ENCODE measurements around the gene MAP1S.

MAP1S gene

DNA sequence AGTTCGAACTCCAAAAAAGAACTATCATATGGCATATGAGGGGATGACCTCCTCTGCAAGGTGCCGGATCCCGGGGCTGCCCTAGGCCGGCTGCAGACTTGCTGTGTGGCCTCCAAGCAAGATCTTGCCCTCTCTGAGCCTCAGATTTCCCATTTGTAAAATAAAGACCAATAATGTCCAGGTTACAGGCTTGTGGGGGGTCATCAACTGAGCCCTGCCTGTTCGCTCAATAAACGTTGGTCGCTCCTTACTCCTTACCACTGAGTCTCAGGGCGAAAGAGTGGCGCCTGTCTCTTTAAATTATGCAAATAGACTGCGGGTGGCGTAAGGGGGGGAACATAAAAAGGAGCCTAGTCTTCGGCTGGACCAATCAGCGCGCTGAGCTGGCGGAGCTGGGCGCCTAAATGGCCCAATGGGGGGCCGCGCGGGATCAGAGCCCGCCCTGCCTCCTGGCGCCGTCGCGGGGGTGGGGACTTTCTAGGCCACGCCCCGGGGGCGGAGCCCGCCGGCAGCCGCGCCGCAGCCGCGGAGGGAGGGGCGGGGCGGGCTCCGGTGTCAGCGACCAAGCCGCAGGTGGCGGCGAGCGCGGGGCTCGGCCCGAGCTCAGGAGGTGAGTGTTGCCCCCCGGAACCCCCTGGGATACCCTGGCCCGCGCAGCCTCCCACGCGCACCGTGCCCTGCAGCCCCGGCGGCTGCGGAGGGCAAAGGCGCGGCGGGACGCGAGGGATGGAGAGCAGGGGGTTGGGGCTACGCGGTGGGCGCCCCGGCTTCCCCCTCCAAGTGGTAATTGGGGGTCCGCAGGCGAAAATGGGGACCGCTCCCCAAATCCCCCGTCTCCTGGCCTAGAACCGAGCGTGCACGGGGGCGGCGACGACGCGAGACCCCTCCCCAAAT lies 28.2 kb downstream of the MAP1S start:
- Histone ChIP-seq H3K9ac (ENCODE audit: low read depth, low read length) (no peak overlapping the region), H3K27me3 (ENCODE audit: control insufficient read depth, insufficient read depth, low read length) (peaks cover 5% of the 10 kb centered on the region), H3K9me3 (replicated peaks; ENCODE audit: low read length) (no peaks in the 10 kb centered on the region), H3K4me3 (ENCODE audit: low read length) (peak overlapping the region; percentile 61), H3K4me2 (ENCODE audit: low read length) (peak overlapping the region; percentile 80), H3K4me1 (ENCODE audit: control insufficient read depth, insufficient read depth, low read length) (peaks cover 4% of the 10 kb centered on the region), H3K36me3 (ENCODE audit: insufficient read depth, low read length) (no peaks in the 10 kb centered on the region)

DNA sequence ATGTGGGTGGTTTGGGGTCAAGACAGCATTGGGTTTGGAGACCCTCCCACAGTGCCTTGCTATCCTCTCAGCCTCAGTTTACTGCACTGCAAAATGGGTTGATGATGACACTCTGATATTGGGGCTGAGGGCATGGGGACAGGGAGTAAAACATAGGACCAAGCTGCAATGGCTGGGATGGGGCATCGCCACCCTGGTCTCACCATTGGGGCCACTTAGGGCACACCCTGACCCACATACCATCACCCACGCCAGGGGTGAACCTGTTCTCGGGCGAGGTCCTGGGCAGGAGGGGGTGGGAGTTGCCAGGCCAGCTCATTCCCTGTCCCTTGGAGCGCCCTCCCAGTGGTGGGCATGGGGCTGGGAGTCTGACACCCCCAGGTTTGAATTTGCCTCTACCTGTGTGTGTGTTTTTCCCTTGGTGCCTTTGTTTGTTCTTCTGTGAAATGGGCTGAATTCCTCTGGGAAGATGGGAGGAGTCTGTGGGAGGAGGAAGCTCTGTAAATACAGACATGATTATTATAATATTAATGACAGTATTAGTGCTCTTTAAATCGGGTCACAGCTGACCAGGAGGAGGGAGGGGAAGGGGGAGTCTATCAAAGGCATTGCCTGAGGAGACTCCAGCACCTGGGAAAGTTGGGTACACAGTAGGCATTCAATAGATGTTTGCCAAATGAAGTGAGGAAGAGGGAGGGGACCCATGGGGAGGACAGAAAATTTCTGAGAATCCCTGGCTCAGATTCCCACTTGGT lies 29.8 kb downstream of the MAP1S start:
- H3K4me1 ChIP-seq (ENCODE audit: control insufficient read depth, insufficient read depth, low read length): peaks cover 4% of the 10 kb centered on the region
- H3K9me3 ChIP-seq (replicated peaks; ENCODE audit: low read length): no peaks in the 10 kb centered on the region
- H3K4me2 ChIP-seq (ENCODE audit: low read length): no peak overlapping the region
- H3K9ac ChIP-seq (ENCODE audit: low read depth, low read length): no peak overlapping the region
- no peak overlapping the region for H3K4me3 ChIP-seq (ENCODE audit: low read length)
- peaks cover 11% of the 10 kb centered on the region for H3K27me3 ChIP-seq (ENCODE audit: control insufficient read depth, insufficient read depth, low read length)
- no peaks in the 10 kb centered on the region for H3K36me3 ChIP-seq (ENCODE audit: insufficient read depth, low read length)

- no peak overlapping the region for H3K4me2 ChIP-seq (ENCODE audit: low read length)
- no peaks in the 10 kb centered on the region for H3K9me3 ChIP-seq (replicated peaks; ENCODE audit: low read length)
- H3K27me3 ChIP-seq (ENCODE audit: control insufficient read depth, insufficient read depth, low read length): peaks cover 18% of the 10 kb centered on the region
- no peak overlapping the region for H3K4me3 ChIP-seq (ENCODE audit: low read length)
- no peaks in the 10 kb centered on the region for H3K36me3 ChIP-seq (ENCODE audit: insufficient read depth, low read length)
- no peak overlapping the region for H3K9ac ChIP-seq (ENCODE audit: low read depth, low read length)
- H3K4me1 ChIP-seq (ENCODE audit: control insufficient read depth, insufficient read depth, low read length): peaks cover 4% of the 10 kb centered on the region
Measured at GRCh38 chr19:17749912-17750317, 30.6 kb downstream of the MAP1S start.

- H3K27me3 ChIP-seq (ENCODE audit: control insufficient read depth, insufficient read depth, low read length): peaks cover 26% of the 10 kb centered on the region
- peaks cover 4% of the 10 kb centered on the region for H3K4me1 ChIP-seq (ENCODE audit: control insufficient read depth, insufficient read depth, low read length)
- H3K4me2 ChIP-seq (ENCODE audit: low read length): no peak within 1 kb of the TSS
- H3K4me3 ChIP-seq (ENCODE audit: low read length): no peak within 1 kb of the TSS
- H3K9me3 ChIP-seq (replicated peaks; ENCODE audit: low read length): no peaks in the 10 kb centered on the region
- no peak within 1 kb of the TSS for H3K9ac ChIP-seq (ENCODE audit: low read depth, low read length)
- H3K36me3 ChIP-seq (ENCODE audit: insufficient read depth, low read length): no peaks in the 10 kb centered on the region
Measured at GRCh38 chr19:17751103-17751911, 32.0 kb downstream of the MAP1S start, which contains the start of gene FCHO1. Gene FCHO1, plus strand, starts transcription at chr19:17751477. Its CDS starts 3,688 bp downstream, at chr19:17755165.

DNA sequence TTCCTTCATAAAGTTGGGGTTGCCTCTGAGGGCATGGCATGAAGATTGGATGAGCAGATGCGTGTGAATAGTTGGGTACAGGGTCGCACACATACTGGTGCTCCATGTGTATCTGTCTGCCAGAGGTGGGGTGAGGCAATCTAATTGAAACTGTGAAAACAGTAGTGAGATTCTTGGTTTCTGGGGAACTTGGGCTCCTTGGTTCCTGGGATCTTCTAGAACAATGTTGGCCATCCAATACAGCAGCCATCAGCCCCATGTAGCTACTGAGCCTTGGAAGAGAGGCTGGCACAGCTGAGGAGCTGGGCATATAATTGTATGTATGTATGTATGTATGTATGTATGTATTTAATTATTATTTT lies 32.6 kb downstream of the MAP1S start:
- Histone ChIP-seq H3K4me1 (ENCODE audit: control insufficient read depth, insufficient read depth, low read length) (peaks cover 4% of the 10 kb centered on the region), H3K4me2 (ENCODE audit: low read length) (no peak overlapping the region), H3K27me3 (ENCODE audit: control insufficient read depth, insufficient read depth, low read length) (peaks cover 30% of the 10 kb centered on the region), H3K9ac (ENCODE audit: low read depth, low read length) (no peak overlapping the region), H3K4me3 (ENCODE audit: low read length) (no peak overlapping the region), H3K9me3 (replicated peaks; ENCODE audit: low read length) (no peaks in the 10 kb centered on the region), H3K36me3 (ENCODE audit: insufficient read depth, low read length) (no peaks in the 10 kb centered on the region)

DNA sequence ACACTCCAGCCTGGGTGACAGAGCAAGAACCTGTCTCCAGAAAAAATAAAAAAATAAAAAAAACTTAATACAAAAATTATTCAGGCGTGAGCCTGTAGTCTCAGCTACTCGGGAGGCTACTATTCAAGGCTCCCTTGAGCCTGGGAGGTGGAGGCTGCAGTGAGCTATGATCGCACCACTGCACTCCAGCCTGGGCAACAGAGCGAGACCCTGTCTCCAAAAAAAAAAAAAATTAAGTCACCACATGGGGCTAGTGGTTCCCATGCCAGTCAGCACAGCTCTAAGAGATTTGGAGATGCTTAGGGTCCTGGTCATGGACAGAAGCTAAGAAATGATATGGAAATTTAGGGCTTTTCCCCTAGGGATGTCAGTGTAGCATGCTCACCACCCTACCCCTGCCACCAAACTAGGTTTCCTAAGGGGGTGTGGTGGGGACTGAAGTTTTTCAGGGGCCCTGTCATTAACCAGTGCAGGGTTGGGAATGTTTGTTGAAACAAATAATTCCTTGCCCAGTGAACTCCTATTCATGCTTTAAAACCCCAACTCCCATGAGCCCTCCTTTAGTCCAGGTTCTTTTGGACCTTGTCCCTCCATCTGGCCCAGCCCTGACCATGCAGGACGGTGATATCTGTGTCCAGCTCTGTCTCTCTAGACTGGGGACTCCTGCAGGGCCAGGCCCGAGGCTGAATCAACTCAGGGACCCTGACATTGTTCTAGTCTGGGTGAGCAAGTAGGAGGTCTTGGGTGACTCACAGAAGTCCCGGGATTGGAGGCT lies 33.8 kb downstream of the MAP1S start:
- no peak overlapping the region for H3K4me2 ChIP-seq (ENCODE audit: low read length)
- H3K36me3 ChIP-seq (ENCODE audit: insufficient read depth, low read length): no peaks in the 10 kb centered on the region
- H3K4me3 ChIP-seq (ENCODE audit: low read length): no peak overlapping the region
- no peak overlapping the region for H3K9ac ChIP-seq (ENCODE audit: low read depth, low read length)
- peaks cover 30% of the 10 kb centered on the region for H3K27me3 ChIP-seq (ENCODE audit: control insufficient read depth, insufficient read depth, low read length)
- no peaks in the 10 kb centered on the region for H3K4me1 ChIP-seq (ENCODE audit: control insufficient read depth, insufficient read depth, low read length)
- H3K9me3 ChIP-seq (replicated peaks; ENCODE audit: low read length): no peaks in the 10 kb centered on the region

GRCh38 chr19:17753976-17754375 lies 34.7 kb downstream of the MAP1S start:
- Histone ChIP-seq H3K36me3 (ENCODE audit: insufficient read depth, low read length) (no peaks in the 10 kb centered on the region), H3K9me3 (replicated peaks; ENCODE audit: low read length) (no peaks in the 10 kb centered on the region), H3K27me3 (ENCODE audit: control insufficient read depth, insufficient read depth, low read length) (peaks cover 26% of the 10 kb centered on the region), H3K4me2 (ENCODE audit: low read length) (no peak overlapping the region), H3K4me3 (ENCODE audit: low read length) (no peak overlapping the region), H3K4me1 (ENCODE audit: control insufficient read depth, insufficient read depth, low read length) (no peaks in the 10 kb centered on the region), H3K9ac (ENCODE audit: low read depth, low read length) (no peak overlapping the region)

DNA sequence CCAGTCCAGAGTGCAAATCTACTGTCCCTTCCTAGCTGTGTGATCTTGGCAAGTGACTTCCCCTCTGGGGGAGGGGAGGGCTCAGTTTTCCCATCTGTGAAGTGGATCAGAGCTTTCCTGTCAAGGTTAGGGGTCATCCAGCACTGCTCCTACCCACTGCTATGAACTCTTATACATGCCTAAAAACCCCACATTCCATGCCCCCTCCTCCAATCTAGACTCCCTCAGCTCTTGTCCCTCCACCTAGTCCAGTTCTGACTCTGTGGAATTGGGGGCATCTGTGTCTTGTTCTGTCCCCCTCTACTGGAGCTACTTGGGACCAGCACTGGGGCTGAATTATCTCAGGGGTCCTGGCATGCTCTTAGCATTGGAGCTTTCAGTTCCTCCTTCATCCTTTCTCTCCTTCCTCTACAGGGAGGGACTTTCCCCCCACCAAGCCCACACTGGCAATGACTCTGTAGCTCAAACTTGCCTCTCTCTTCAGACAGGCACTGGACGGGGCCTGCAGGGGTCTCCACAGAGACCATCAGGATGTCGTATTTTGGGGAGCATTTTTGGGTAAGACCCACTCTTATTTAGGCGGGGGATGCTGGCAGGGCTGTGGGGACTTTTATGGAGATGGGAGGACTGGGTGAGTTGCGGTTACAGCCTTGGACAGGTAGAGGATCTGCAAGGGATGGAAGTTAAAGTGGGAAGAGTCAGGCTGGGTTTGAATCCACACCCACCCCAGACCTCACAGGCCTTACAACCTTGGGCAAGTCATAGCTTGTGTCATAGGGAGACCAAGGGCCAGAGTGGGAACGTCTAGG lies 35.6 kb downstream of the MAP1S start:
- H3K9me3 ChIP-seq (replicated peaks; ENCODE audit: low read length): no peaks in the 10 kb centered on the region
- no peak overlapping the region for H3K9ac ChIP-seq (ENCODE audit: low read depth, low read length)
- H3K27me3 ChIP-seq (ENCODE audit: control insufficient read depth, insufficient read depth, low read length): peaks cover 25% of the 10 kb centered on the region
- H3K4me1 ChIP-seq (ENCODE audit: control insufficient read depth, insufficient read depth, low read length): no peaks in the 10 kb centered on the region
- no peak overlapping the region for H3K4me3 ChIP-seq (ENCODE audit: low read length)
- no peaks in the 10 kb centered on the region for H3K36me3 ChIP-seq (ENCODE audit: insufficient read depth, low read length)
- H3K4me2 ChIP-seq (ENCODE audit: low read length): no peak overlapping the region

- Histone ChIP-seq H3K4me2 (ENCODE audit: low read length) (no peak overlapping the region), H3K36me3 (ENCODE audit: insufficient read depth, low read length) (no peaks in the 10 kb centered on the region), H3K4me3 (ENCODE audit: low read length) (no peak overlapping the region), H3K9ac (ENCODE audit: low read depth, low read length) (no peak overlapping the region), H3K4me1 (ENCODE audit: control insufficient read depth, insufficient read depth, low read length) (no peaks in the 10 kb centered on the region), H3K9me3 (replicated peaks; ENCODE audit: low read length) (no peaks in the 10 kb centered on the region), H3K27me3 (ENCODE audit: control insufficient read depth, insufficient read depth, low read length) (peaks cover 25% of the 10 kb centered on the region)
Measured at GRCh38 chr19:17755443-17755890, 36.2 kb downstream of the MAP1S start.

DNA sequence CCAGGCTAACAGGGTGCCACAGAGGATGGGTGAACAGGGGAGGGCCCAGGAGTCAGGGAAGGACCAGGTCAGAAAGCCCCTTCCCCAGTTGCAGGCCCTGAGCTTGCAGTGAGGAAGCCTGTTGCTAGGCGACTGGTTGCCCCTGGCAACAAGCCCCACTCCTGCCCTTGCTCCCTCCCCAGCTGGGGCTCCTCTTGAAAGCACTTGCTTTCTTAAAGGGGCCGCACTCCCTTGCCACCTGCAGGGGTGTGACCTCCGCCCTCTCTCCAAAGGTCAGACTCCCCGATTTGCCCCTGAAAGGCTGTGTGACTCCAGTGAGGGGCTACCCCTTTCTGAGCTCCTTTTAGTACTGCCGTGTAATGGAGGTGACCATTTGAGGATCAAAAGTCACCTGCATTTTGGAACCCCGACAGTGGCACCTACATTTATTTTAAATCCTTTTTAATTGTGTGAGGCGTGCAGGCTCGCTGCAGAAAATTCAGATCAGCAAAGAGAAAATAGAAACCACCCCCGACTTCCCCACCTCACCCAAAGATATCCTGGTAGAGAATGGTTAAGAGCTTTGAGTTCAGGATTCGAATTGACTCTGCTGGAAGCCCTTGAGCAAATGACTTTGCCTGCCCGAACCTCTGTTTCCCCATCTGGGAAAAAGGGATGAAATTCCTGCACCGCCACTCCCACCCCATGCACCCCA lies 36.8 kb downstream of the MAP1S start:
- Histone ChIP-seq H3K9ac (ENCODE audit: low read depth, low read length) (no peak overlapping the region), H3K4me1 (ENCODE audit: control insufficient read depth, insufficient read depth, low read length) (no peaks in the 10 kb centered on the region), H3K9me3 (replicated peaks; ENCODE audit: low read length) (no peaks in the 10 kb centered on the region), H3K27me3 (ENCODE audit: control insufficient read depth, insufficient read depth, low read length) (peaks cover 30% of the 10 kb centered on the region), H3K4me2 (ENCODE audit: low read length) (no peak overlapping the region), H3K36me3 (ENCODE audit: insufficient read depth, low read length) (no peaks in the 10 kb centered on the region), H3K4me3 (ENCODE audit: low read length) (no peak overlapping the region)
